Measurements from ENCODE around the gene PRKCA.

The PRKCA gene

DNA sequence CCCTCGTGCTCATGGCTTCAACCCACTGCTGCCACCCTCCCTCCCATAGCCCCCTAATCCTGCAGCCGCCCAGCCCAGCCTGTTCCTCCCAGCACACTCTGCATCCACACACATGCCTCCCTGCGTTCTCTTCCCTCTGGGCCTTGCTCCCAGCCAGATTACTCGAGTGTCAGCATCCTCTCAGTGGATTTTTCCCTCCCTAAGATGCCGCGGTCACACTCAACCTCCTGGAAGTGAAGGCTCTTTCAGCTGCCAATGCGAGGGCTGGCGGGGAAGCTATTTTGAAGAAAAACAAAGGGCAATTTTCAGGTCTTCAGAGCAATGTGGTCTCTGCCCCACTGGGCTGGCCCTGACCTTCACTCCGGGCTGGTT lies 509.3 kb downstream of the PRKCA start:
- Mint-ChIP-seq H3K4me1 (peaks cover 22% of the 10 kb centered on the region), H3K36me3 (peaks cover 3% of the 10 kb centered on the region), H3K4me3 (no peak overlapping the region), H3K9me3 (no peaks in the 10 kb centered on the region), H3K27me3 (no peaks in the 10 kb centered on the region), H3K27ac (peak overlapping the region; percentile 62)

- Mint-ChIP-seq H3K4me3 (no peak overlapping the region), H3K27me3 (peaks cover 1% of the 10 kb centered on the region), H3K9me3 (no peaks in the 10 kb centered on the region), H3K27ac (no peak overlapping the region), H3K4me1 (peaks cover 13% of the 10 kb centered on the region), H3K36me3 (peaks cover 5% of the 10 kb centered on the region)
Measured at GRCh38 chr17:66812571-66812970, 510.2 kb downstream of the PRKCA start.

GRCh38 chr17:66813296-66813695 lies 510.9 kb downstream of the PRKCA start:
- no peaks in the 10 kb centered on the region for H3K9me3 Mint-ChIP-seq
- peaks cover 6% of the 10 kb centered on the region for H3K4me1 Mint-ChIP-seq
- peaks cover 5% of the 10 kb centered on the region for H3K36me3 Mint-ChIP-seq
- H3K27ac Mint-ChIP-seq = no peak overlapping the region
- no peak overlapping the region for H3K4me3 Mint-ChIP-seq
- H3K27me3 Mint-ChIP-seq = peaks cover 1% of the 10 kb centered on the region

GRCh38 chr17:66814026-66814425 lies 511.6 kb downstream of the PRKCA start:
- H3K27me3 Mint-ChIP-seq = peaks cover 3% of the 10 kb centered on the region
- no peak overlapping the region for H3K4me3 Mint-ChIP-seq
- no peaks in the 10 kb centered on the region for H3K9me3 Mint-ChIP-seq
- H3K4me1 Mint-ChIP-seq = peaks cover 5% of the 10 kb centered on the region
- H3K36me3 Mint-ChIP-seq = peaks cover 4% of the 10 kb centered on the region
- H3K27ac Mint-ChIP-seq = no peak overlapping the region

GRCh38 chr17:66814570-66814969 lies 512.2 kb downstream of the PRKCA start:
- H3K27me3 Mint-ChIP-seq = peaks cover 3% of the 10 kb centered on the region
- no peaks in the 10 kb centered on the region for H3K9me3 Mint-ChIP-seq
- H3K4me1 Mint-ChIP-seq = peaks cover 5% of the 10 kb centered on the region
- peaks cover 4% of the 10 kb centered on the region for H3K36me3 Mint-ChIP-seq
- H3K4me3 Mint-ChIP-seq = no peak overlapping the region
- no peak overlapping the region for H3K27ac Mint-ChIP-seq

GRCh38 chr17:66817750-66818149 lies 515.3 kb downstream of the PRKCA start:
- peaks cover 3% of the 10 kb centered on the region for H3K27me3 Mint-ChIP-seq
- H3K9me3 Mint-ChIP-seq = no peaks in the 10 kb centered on the region
- H3K4me1 Mint-ChIP-seq = peaks cover 3% of the 10 kb centered on the region
- H3K4me3 Mint-ChIP-seq = no peak overlapping the region
- no peak overlapping the region for H3K27ac Mint-ChIP-seq
- peaks cover 4% of the 10 kb centered on the region for H3K36me3 Mint-ChIP-seq

DNA sequence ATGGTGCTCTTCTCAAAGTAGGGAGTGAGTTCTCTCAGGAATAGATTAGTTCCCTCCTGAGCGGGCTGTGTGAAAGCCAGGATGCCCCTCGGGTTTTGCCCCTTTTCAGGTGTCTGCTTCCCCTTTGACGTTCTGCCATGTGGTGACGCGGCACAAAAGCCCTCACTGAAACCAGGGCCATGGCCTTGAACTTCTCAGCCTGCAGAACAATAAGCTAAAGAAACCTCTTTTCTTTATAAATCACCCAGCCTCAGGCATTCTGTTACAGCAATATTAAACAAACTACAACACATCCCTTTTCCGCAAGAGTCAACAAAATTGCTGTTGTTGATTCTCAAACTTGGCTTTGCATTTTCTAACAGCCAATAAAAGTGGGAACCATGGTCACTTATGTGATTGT lies 517.1 kb downstream of the PRKCA start:
- no peak overlapping the region for H3K4me3 Mint-ChIP-seq
- no peaks in the 10 kb centered on the region for H3K4me1 Mint-ChIP-seq
- H3K27ac Mint-ChIP-seq = no peak overlapping the region
- H3K36me3 Mint-ChIP-seq = peaks cover 4% of the 10 kb centered on the region
- no peaks in the 10 kb centered on the region for H3K9me3 Mint-ChIP-seq
- H3K27me3 Mint-ChIP-seq = peaks cover 3% of the 10 kb centered on the region

DNA sequence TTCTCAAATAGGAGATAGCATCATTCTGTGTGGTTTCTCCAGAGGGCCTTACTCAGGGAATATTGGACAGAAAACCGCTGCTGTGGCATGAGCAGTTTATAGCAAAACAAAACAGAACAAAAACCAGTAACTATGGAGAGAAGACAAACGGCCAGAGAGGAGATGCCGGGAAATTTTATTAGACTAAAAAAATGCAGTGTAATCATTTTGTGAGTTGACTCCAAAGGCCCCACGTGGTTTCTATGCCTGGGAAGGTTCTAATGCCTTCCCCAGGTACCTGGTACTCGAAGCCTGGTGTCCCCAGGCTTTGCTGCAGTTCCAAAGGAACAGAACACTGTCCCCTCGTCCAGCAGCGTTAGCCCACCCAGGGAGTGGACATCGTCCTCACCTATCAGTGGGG lies 519.6 kb downstream of the PRKCA start:
- no peaks in the 10 kb centered on the region for H3K4me1 Mint-ChIP-seq
- H3K9me3 Mint-ChIP-seq = no peaks in the 10 kb centered on the region
- H3K27me3 Mint-ChIP-seq = peaks cover 8% of the 10 kb centered on the region
- H3K36me3 Mint-ChIP-seq = peaks cover 4% of the 10 kb centered on the region
- no peak overlapping the region for H3K27ac Mint-ChIP-seq
- no peak overlapping the region for H3K4me3 Mint-ChIP-seq

GRCh38 chr17:66826856-66827255 lies 524.4 kb downstream of the PRKCA start:
- no peaks in the 10 kb centered on the region for H3K4me1 Mint-ChIP-seq
- peaks cover 4% of the 10 kb centered on the region for H3K9me3 Mint-ChIP-seq
- H3K4me3 Mint-ChIP-seq = no peak overlapping the region
- H3K27ac Mint-ChIP-seq = no peak overlapping the region
- H3K27me3 Mint-ChIP-seq = peaks cover 34% of the 10 kb centered on the region
- H3K36me3 Mint-ChIP-seq = no peaks in the 10 kb centered on the region

DNA sequence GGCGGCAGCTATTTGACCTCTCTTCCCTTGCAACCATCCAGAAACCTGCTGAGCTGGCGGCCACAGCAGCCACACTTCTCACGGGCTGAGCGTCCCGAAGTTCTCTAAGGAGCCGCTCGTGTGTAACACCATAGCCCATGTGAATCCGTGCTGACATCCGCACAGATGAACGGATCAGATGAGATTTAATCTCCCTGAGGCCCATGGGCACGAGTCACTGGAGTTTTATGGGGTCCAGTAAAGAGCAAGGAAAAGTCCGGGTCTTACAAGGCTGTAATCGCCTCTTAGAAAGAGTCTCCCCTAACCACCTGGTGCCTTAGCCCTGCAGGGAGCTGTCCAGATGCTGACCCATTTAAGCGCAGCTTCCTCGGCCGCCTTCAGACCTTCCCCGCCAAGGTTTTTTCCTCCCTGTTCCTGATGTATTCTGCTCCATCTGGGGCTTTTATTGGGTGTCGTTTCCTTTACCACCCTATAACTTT lies 527.0 kb downstream of the PRKCA start:
- no peak overlapping the region for H3K27ac Mint-ChIP-seq
- H3K4me3 Mint-ChIP-seq = no peak overlapping the region
- peaks cover 50% of the 10 kb centered on the region for H3K27me3 Mint-ChIP-seq
- peaks cover 4% of the 10 kb centered on the region for H3K9me3 Mint-ChIP-seq
- no peaks in the 10 kb centered on the region for H3K36me3 Mint-ChIP-seq
- H3K4me1 Mint-ChIP-seq = no peaks in the 10 kb centered on the region

- Mint-ChIP-seq H3K27ac (no peak overlapping the region), H3K9me3 (peaks cover 4% of the 10 kb centered on the region), H3K4me1 (no peaks in the 10 kb centered on the region), H3K4me3 (no peak overlapping the region), H3K27me3 (peaks cover 49% of the 10 kb centered on the region), H3K36me3 (no peaks in the 10 kb centered on the region)
Measured at GRCh38 chr17:66829883-66830282, 527.5 kb downstream of the PRKCA start.

DNA sequence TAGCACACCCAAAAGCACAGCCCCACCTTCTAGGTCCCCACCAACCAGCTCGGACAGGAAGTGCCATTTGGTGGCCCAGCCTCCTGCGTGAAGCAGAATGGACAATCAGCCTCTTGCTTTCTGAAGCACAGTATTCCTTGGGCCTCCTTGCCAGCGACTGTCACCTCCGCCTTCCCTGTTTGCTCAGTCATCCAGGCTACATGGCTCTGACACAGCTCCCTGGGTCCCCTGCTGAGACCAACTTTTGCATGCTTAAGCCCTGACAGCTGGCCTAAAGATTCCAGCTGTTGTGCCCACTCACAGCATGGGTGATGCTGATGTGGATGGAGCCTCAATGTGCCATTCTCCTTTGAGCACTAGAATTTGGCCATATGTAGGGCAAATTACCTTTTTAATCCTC lies 528.0 kb downstream of the PRKCA start:
- Mint-ChIP-seq H3K9me3 (peaks cover 4% of the 10 kb centered on the region), H3K36me3 (no peaks in the 10 kb centered on the region), H3K4me1 (no peaks in the 10 kb centered on the region), H3K27me3 (peaks cover 49% of the 10 kb centered on the region), H3K4me3 (no peak overlapping the region), H3K27ac (no peak overlapping the region)

DNA sequence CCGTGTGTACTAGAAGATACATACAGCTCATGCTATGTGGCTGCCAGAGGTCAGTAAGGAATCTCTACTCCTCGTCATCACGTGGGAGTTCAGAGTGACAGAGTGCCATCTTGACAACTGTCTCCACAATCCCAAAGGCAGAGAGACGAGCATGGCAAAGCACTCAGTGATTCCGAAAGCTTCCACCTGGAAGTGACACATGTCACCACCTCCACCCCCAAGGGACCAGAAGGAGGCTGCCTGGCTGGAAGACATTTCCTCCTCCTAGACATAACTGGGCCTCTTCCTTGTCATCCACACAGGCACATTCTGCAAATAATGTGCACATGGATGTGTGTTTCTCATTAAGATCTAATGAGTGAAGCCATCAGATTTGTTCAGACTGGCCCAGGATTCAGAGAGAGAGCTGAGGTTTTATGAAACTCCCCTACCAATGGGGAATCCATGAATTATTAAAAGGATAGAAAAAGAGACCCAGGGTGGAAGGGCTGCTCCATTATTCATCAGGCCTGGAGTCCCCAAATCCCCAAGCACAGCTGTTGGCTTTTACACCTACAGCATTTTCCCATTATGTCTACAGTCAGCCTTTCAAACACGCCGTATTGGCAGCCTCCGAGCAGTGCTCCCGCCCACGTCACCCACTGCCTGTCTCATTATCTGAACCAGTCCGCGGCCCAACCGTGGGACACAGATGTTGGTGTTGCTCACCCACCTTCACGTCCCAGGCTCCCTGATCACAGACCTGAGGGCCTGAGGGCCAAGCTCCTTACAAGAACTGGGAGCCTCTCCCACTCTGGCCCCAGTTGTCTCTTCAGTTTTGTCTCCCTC lies 529.2 kb downstream of the PRKCA start:
- Mint-ChIP-seq H3K27ac (no peak overlapping the region), H3K4me3 (no peak overlapping the region), H3K36me3 (no peaks in the 10 kb centered on the region), H3K27me3 (peaks cover 50% of the 10 kb centered on the region), H3K4me1 (no peaks in the 10 kb centered on the region), H3K9me3 (peaks cover 4% of the 10 kb centered on the region)

DNA sequence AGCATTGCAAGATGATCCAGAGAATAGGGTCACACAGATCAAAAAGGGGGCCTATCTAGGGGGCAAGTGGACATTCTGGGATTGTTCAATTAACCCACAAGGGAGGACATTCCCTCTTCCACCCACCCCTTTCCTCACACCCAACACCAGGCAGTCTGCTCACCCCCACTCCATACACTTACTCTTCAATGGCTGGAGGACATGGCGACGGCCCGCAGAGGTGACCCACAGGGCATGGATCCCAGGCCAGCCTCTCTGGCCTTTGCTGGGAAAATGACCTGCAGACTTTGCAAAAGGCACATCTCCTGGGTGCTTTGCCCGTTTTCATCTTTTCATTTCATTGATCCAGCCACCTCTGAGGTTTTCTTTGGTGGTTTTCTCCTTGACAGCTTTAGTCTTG lies 530.8 kb downstream of the PRKCA start:
- peaks cover 47% of the 10 kb centered on the region for H3K27me3 Mint-ChIP-seq
- H3K4me1 Mint-ChIP-seq = no peaks in the 10 kb centered on the region
- no peak overlapping the region for H3K4me3 Mint-ChIP-seq
- H3K9me3 Mint-ChIP-seq = peaks cover 4% of the 10 kb centered on the region
- no peaks in the 10 kb centered on the region for H3K36me3 Mint-ChIP-seq
- H3K27ac Mint-ChIP-seq = no peak overlapping the region

GRCh38 chr17:66834426-66834918 lies 532.1 kb downstream of the PRKCA start:
- Mint-ChIP-seq H3K36me3 (no peaks in the 10 kb centered on the region), H3K9me3 (no peaks in the 10 kb centered on the region), H3K4me3 (no peak overlapping the region), H3K4me1 (no peaks in the 10 kb centered on the region), H3K27me3 (peaks cover 38% of the 10 kb centered on the region), H3K27ac (no peak overlapping the region)

GRCh38 chr17:66834919-66835454 lies 532.6 kb downstream of the PRKCA start, which contains the start of gene CACNG5:
Gene CACNG5 (plus strand): TSS chr17:66835117. CDS start chr17:66877333, 42,216 bp downstream.
- Mint-ChIP-seq H3K27me3 (peaks cover 33% of the 10 kb centered on the region), H3K27ac (no peak within 1 kb of the TSS), H3K4me1 (no peaks in the 10 kb centered on the region), H3K36me3 (no peaks in the 10 kb centered on the region), H3K9me3 (no peaks in the 10 kb centered on the region), H3K4me3 (no peak within 1 kb of the TSS)

Measured in activated naive CD4-positive, alpha-beta T cell treated with anti-CD3 and anti-CD28 coated beads, Interleukin-2, amount 50 U/mL, for 24 hours (primary cell).